ENCODE data around the gene CDC37L1.

CDC37L1 gene

GRCh38 chr9:4740638-4741364 is 61.4 kb downstream of the CDC37L1 start, which contains the start of gene AK3:
TSS of gene AK3 (minus strand) at chr9:4741202. CDS start at chr9:4741087, 115 bp downstream.
- TF ChIP-seq EZH2phosphoT487 (IDR thresholded peaks at IDR 0.05; ENCODE audit: low read depth) (no peak), CTCF (IDR thresholded peaks at IDR 0.05; ENCODE audit: low read depth, low read length) (peak; percentile 25)
- Histone ChIP-seq H3K27ac (ENCODE audit: low read length) (peak within 1 kb of the TSS; percentile 36), H3K4me3 (ENCODE audit: low read length) (peak within 1 kb of the TSS; percentile 91), H3K9ac (ENCODE audit: low read length) (peak within 1 kb of the TSS; percentile 96), H3K4me1 (ENCODE audit: low read length) (peaks cover 8% of the 10 kb centered on the region), H3K27me3 (ENCODE audit: low read depth, low read length) (no peaks in the 10 kb centered on the region), H2AFZ (ENCODE audit: low read depth, low read length) (peak within 1 kb of the TSS; percentile 85), H4K20me1 (ENCODE audit: insufficient read depth, low read length) (peaks cover 13% of the 10 kb centered on the region; the same call in 1 of the 2 replicates), H3K9me3 (ENCODE audit: insufficient read depth, low read length) (no peaks in the 10 kb centered on the region), H3K4me2 (ENCODE audit: low read length) (peak within 1 kb of the TSS; percentile 86), H3K79me2 (ENCODE audit: low read length) (peaks cover 48% of the 10 kb centered on the region), H3K36me3 (replicated peaks; ENCODE audit: low read depth, low read length) (no peaks in the 10 kb centered on the region)

- Histone ChIP-seq H2AFZ (ENCODE audit: low read depth, low read length) (peak overlapping the region; percentile 69), H3K4me2 (ENCODE audit: low read length) (peak overlapping the region; percentile 86), H3K9ac (ENCODE audit: low read length) (peak overlapping the region; percentile 96), H3K27me3 (ENCODE audit: low read depth, low read length) (0 out of 2 replicates have a peak, but pooled peaks cover under 1% of the 10 kb centered on the region), H3K9me3 (ENCODE audit: insufficient read depth, low read length) (no peaks in the 10 kb centered on the region), H3K4me1 (ENCODE audit: low read length) (peaks cover 8% of the 10 kb centered on the region), H4K20me1 (ENCODE audit: insufficient read depth, low read length) (peaks cover 13% of the 10 kb centered on the region; the same call in 1 of the 2 replicates), H3K4me3 (ENCODE audit: low read length) (peak overlapping the region; percentile 91), H3K27ac (ENCODE audit: low read length) (no peak overlapping the region), H3K36me3 (replicated peaks; ENCODE audit: low read depth, low read length) (no peaks in the 10 kb centered on the region), H3K79me2 (ENCODE audit: low read length) (peaks cover 40% of the 10 kb centered on the region)
- no peak for TF ChIP-seq EZH2phosphoT487 (IDR thresholded peaks at IDR 0.05; ENCODE audit: low read depth)
- TF ChIP-seq CTCF (IDR thresholded peaks at IDR 0.05; ENCODE audit: low read depth, low read length), result no peak
Observed at GRCh38 chr9:4741365-4742089, 62.2 kb downstream of the CDC37L1 start.

GRCh38 chr9:4742246-4742645 is 62.9 kb downstream of the CDC37L1 start:
- Histone ChIP-seq H3K27me3 (ENCODE audit: low read depth, low read length) (0 out of 2 replicates have a peak, but pooled peaks cover 3% of the 10 kb centered on the region), H3K4me3 (ENCODE audit: low read length) (peak overlapping the region; percentile 91; the same call in 1 of the 2 replicates), H3K9me3 (ENCODE audit: insufficient read depth, low read length) (no peaks in the 10 kb centered on the region), H3K4me2 (ENCODE audit: low read length) (peak overlapping the region; percentile 86), H3K36me3 (replicated peaks; ENCODE audit: low read depth, low read length) (no peaks in the 10 kb centered on the region), H2AFZ (ENCODE audit: low read depth, low read length) (no peak overlapping the region), H3K27ac (ENCODE audit: low read length) (no peak overlapping the region), H3K9ac (ENCODE audit: low read length) (no peak overlapping the region), H3K79me2 (ENCODE audit: low read length) (peaks cover 34% of the 10 kb centered on the region), H4K20me1 (ENCODE audit: insufficient read depth, low read length) (peaks cover 12% of the 10 kb centered on the region; the same call in 1 of the 2 replicates), H3K4me1 (ENCODE audit: low read length) (peaks cover 8% of the 10 kb centered on the region)
- no peak for TF ChIP-seq CTCF (IDR thresholded peaks at IDR 0.05; ENCODE audit: low read depth, low read length)
- TF ChIP-seq EZH2phosphoT487 (IDR thresholded peaks at IDR 0.05; ENCODE audit: low read depth), result no peak

Measured in OCI-LY3 (cell line).